ENCODE data around the gene LRRC53.

Gene LRRC53

DNA sequence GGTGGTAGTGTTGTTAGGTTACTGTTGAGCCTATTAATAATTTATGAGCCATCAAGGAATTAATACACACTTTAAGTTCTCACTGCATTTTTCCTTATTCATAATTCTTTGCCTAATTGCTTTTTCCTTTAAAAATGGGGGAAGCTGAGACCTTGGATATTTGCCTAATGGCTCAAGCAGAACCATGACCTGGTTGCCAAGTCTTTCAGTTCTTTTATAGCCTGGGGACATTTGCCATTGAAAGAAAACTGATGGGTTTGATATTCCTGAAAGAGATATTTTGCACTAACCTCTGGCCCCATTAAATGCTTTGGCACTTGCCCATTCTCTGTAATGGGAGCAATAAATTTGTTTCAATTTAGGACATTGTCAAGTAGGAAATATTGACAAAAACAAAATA lies 18.5 kb upstream of the LRRC53 start:
- TF ChIP-seq ARNT (IDR thresholded peaks at IDR 0.05) (no peak), ZNF384 (IDR thresholded peaks at IDR 0.05) (no peak), CTBP1 (IDR thresholded peaks at IDR 0.05; ENCODE audit: borderline replicate concordance) (no peak), SP1 (IDR thresholded peaks at IDR 0.05) (no peak), BHLHE40 (IDR thresholded peaks at IDR 0.05; ENCODE audit: borderline replicate concordance) (no peak), SUZ12 (IDR thresholded peaks at IDR 0.05) (no peak), NFRKB (IDR thresholded peaks at IDR 0.05) (no peak), L3MBTL2 (conservative IDR thresholded peaks at IDR 0.05) (no peak), FOXM1 (IDR thresholded peaks at IDR 0.05; ENCODE audit: borderline replicate concordance) (no peak), HDGF (IDR thresholded peaks at IDR 0.05; ENCODE audit: borderline replicate concordance) (no peak)
- TF ChIP-seq, protein P1, sequence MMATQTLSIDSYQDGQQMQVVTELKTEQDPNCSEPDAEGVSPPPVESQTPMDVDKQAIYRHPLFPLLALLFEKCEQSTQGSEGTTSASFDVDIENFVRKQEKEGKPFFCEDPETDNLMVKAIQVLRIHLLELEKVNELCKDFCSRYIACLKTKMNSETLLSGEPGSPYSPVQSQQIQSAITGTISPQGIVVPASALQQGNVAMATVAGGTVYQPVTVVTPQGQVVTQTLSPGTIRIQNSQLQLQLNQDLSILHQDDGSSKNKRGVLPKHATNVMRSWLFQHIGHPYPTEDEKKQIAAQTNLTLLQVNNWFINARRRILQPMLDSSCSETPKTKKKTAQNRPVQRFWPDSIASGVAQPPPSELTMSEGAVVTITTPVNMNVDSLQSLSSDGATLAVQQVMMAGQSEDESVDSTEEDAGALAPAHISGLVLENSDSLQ (IDR thresholded peaks at IDR 0.05), result no peak
- DNase-seq (ENCODE audit: extremely low spot score), result no peak
- ChIA-PET POLR2A (no interaction called here), CTCF (no interaction called here)

DNA sequence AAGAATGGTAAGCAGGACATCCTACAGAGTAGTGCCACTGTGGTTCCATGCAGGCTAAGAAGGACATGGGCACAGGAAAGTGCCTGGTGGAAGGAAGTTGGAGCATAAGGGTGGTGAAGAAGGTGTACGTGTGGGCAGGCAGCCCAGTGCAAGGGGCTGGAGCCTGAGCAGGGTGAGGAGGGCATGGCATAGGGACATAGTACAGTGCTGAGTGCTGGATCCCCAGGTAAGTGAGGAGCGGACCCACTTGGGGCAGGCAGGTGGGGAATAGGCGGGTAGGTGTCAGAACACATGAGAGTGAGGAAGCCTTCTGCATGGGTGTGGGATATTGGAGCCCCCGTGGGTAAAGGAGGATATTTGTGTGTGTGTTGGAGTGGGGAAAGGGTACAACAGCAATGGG lies 15.7 kb upstream of the LRRC53 start:
- CTCF ChIA-PET, result no interaction called here
- TF ChIP-seq FOXA1 (IDR thresholded peaks at IDR 0.05) (no peak), CTBP1 (IDR thresholded peaks at IDR 0.05; ENCODE audit: borderline replicate concordance) (no peak), SP1 (IDR thresholded peaks at IDR 0.05) (no peak), FOXK2 (IDR thresholded peaks at IDR 0.05) (no peak), SUZ12 (IDR thresholded peaks at IDR 0.05) (no peak), LEF1 (IDR thresholded peaks at IDR 0.05; ENCODE audit: borderline replicate concordance) (no peak), BHLHE40 (IDR thresholded peaks at IDR 0.05; ENCODE audit: borderline replicate concordance) (no peak), L3MBTL2 (conservative IDR thresholded peaks at IDR 0.05) (no peak), ARNT (IDR thresholded peaks at IDR 0.05) (no peak), HDGF (IDR thresholded peaks at IDR 0.05; ENCODE audit: borderline replicate concordance) (no peak), ELF4 (IDR thresholded peaks at IDR 0.05) (no peak), FOXM1 (IDR thresholded peaks at IDR 0.05; ENCODE audit: borderline replicate concordance) (no peak), TARDBP (IDR thresholded peaks at IDR 0.05) (no peak), NFRKB (IDR thresholded peaks at IDR 0.05) (no peak)
- no peak for DNase-seq (ENCODE audit: extremely low spot score)
- POLR2A ChIA-PET, result no interaction called here

- no peak for TF ChIP-seq SUZ12 (IDR thresholded peaks at IDR 0.05)
- no peak for TF ChIP-seq CTBP1 (IDR thresholded peaks at IDR 0.05; ENCODE audit: borderline replicate concordance)
- no peak for TF ChIP-seq BHLHE40 (IDR thresholded peaks at IDR 0.05; ENCODE audit: borderline replicate concordance)
- TF ChIP-seq, protein P1 (IDR thresholded peaks at IDR 0.05), result no peak
- no peak for TF ChIP-seq FOXA1 (IDR thresholded peaks at IDR 0.05)
- TF ChIP-seq FOXM1 (IDR thresholded peaks at IDR 0.05; ENCODE audit: borderline replicate concordance), result no peak
- no peak for TF ChIP-seq LEF1 (IDR thresholded peaks at IDR 0.05; ENCODE audit: borderline replicate concordance)
- POLR2A ChIA-PET, result no interaction called here
- CTCF ChIA-PET, result no interaction called here
- no peak for DNase-seq (ENCODE audit: extremely low spot score)
Measured at GRCh38 chr1:74526708-74527107, 14.3 kb upstream of the LRRC53 start.

- CTCF ChIA-PET, result no interaction called here
Measured at GRCh38 chr1:74523873-74524480, 11.6 kb upstream of the LRRC53 start.

GRCh38 chr1:74522148-74522547 lies 9.7 kb upstream of the LRRC53 start:
- DNase-seq (ENCODE audit: extremely low spot score), result no peak
- POLR2A ChIA-PET, result no interaction called here
- CTCF ChIA-PET, result no interaction called here
- TF ChIP-seq ARNT (IDR thresholded peaks at IDR 0.05), result no peak
- TF ChIP-seq BHLHE40 (IDR thresholded peaks at IDR 0.05; ENCODE audit: borderline replicate concordance), result no peak
- TF ChIP-seq FOXA1 (IDR thresholded peaks at IDR 0.05), result no peak
- TF ChIP-seq, protein P1 (IDR thresholded peaks at IDR 0.05), result no peak
- TF ChIP-seq LEF1 (IDR thresholded peaks at IDR 0.05; ENCODE audit: borderline replicate concordance), result no peak
- no peak for TF ChIP-seq ELF4 (IDR thresholded peaks at IDR 0.05)
- no peak for TF ChIP-seq CTBP1 (IDR thresholded peaks at IDR 0.05; ENCODE audit: borderline replicate concordance)
- TF ChIP-seq FOXM1 (IDR thresholded peaks at IDR 0.05; ENCODE audit: borderline replicate concordance), result no peak
- TF ChIP-seq SP1 (IDR thresholded peaks at IDR 0.05), result no peak
- no peak for TF ChIP-seq FOXK2 (IDR thresholded peaks at IDR 0.05)
- no peak for TF ChIP-seq HDGF (IDR thresholded peaks at IDR 0.05; ENCODE audit: borderline replicate concordance)
- TF ChIP-seq L3MBTL2 (conservative IDR thresholded peaks at IDR 0.05), result no peak
- no peak for TF ChIP-seq ZNF384 (IDR thresholded peaks at IDR 0.05)
- no peak for TF ChIP-seq TARDBP (IDR thresholded peaks at IDR 0.05)
- TF ChIP-seq SUZ12 (IDR thresholded peaks at IDR 0.05), result no peak
- no peak for TF ChIP-seq NFRKB (IDR thresholded peaks at IDR 0.05)

More at GRCh38 chr1:74523873-74524480, 11.6 kb upstream of the LRRC53 start:
- DNase-seq (ENCODE audit: extremely low spot score), result no peak
- TF ChIP-seq ARNT (IDR thresholded peaks at IDR 0.05), result no peak
- no peak for TF ChIP-seq SP1 (IDR thresholded peaks at IDR 0.05)
- no peak for TF ChIP-seq LEF1 (IDR thresholded peaks at IDR 0.05; ENCODE audit: borderline replicate concordance)
- no peak for TF ChIP-seq ELF4 (IDR thresholded peaks at IDR 0.05)
- TF ChIP-seq, protein P1 (IDR thresholded peaks at IDR 0.05), result no peak
- TF ChIP-seq FOXM1 (IDR thresholded peaks at IDR 0.05; ENCODE audit: borderline replicate concordance), result no peak
- TF ChIP-seq HDGF (IDR thresholded peaks at IDR 0.05; ENCODE audit: borderline replicate concordance), result no peak
- no peak for TF ChIP-seq CTBP1 (IDR thresholded peaks at IDR 0.05; ENCODE audit: borderline replicate concordance)
- no peak for TF ChIP-seq BHLHE40 (IDR thresholded peaks at IDR 0.05; ENCODE audit: borderline replicate concordance)
- no peak for TF ChIP-seq FOXK2 (IDR thresholded peaks at IDR 0.05)
- no peak for TF ChIP-seq FOXA1 (IDR thresholded peaks at IDR 0.05)
- TF ChIP-seq SUZ12 (IDR thresholded peaks at IDR 0.05), result no peak
- no peak for TF ChIP-seq L3MBTL2 (conservative IDR thresholded peaks at IDR 0.05)
- no peak for TF ChIP-seq TARDBP (IDR thresholded peaks at IDR 0.05)
- TF ChIP-seq NFRKB (IDR thresholded peaks at IDR 0.05), result no peak
- TF ChIP-seq ZNF384 (IDR thresholded peaks at IDR 0.05), result no peak
- POLR2A ChIA-PET, result no interaction called here
